Ascending aorta (tissue), 2 donors: ENCODE results near the gene SMAD2. TPM values are rescaled to one million over a fixed set of nuclear protein-coding genes. Genes with fewer than 3 reads are reported as not detected.

Experiments used
- DNase-seq, 2 donors: peaks; one replicate each; pipeline ENCODE4 v3.0.0-alpha.2; 2019; ENCODE audit warnings: low spot score in 2 of 2
- H3K27ac ChIP-seq, 2 donors: fragments of 200-600 bp; sonication (generic); one replicate each; pipeline ENCODE4 v1.5.1; 2016 to 2017; ENCODE audit warnings: mild to moderate bottlenecking in 1 of 2
- H3K27me3 ChIP-seq: fragments of 200-600 bp; sonication (generic); one replicate; pipeline ENCODE4 v1.5.1; 2017
- H3K36me3 ChIP-seq, 2 donors: fragments of 200-600 bp; sonication (generic); one replicate each; pipeline ENCODE4 v1.5.1; 2016
- H3K4me1 ChIP-seq, 2 donors: fragments of 200-600 bp; sonication (generic); one replicate each; pipeline ENCODE4 v1.5.1; 2016 to 2017; ENCODE audit warnings: mild to moderate bottlenecking in 1 of 2
- H3K4me3 ChIP-seq, 2 donors: fragments of 200-600 bp; sonication (generic); one replicate each; pipeline ENCODE4 v1.5.1; 2016 to 2017; ENCODE audit warnings: mild to moderate bottlenecking in 1 of 2
- H3K9me3 ChIP-seq, 2 donors: fragments of 200-600 bp; sonication (generic); one replicate each; pipeline ENCODE4 v1.5.1; 2016
- CTCF ChIP-seq, 3 experiments: fragments of 200-600 bp in 2 of 3; fragments of 450-650 bp in 1 of 3; sonication (generic) in 2 of 3; IDR thresholded peaks; one replicate each; pipeline ENCODE4 v1.5.1; 2016 to 2019; ENCODE audit warnings: antibody characterized with exemption in 3 of 3, mild to moderate bottlenecking in 1 of 3, moderate library complexity in 1 of 3
- intact Hi-C: fragments of 100-400 bp; cut with DNase I; formaldehyde crosslinking; loops from one replicate; pipeline ENCODE4 v1.15.1; 2023
- total RNA-seq: library from RNA; depleted of rRNA; stranded (reverse); fragments of >200 nt; gene quantifications from one replicate; pipeline ENCODE4 v1.1.0, GENCODE V29; 2016

Gene SMAD2
- total RNA-seq, 1 donor from 2014 or later: 14.0 TPM

- intact Hi-C loops: no loop called here
Measured at GRCh38 chr18:47882641-47883040, 47.8 kb downstream of the SMAD2 start.

DNA sequence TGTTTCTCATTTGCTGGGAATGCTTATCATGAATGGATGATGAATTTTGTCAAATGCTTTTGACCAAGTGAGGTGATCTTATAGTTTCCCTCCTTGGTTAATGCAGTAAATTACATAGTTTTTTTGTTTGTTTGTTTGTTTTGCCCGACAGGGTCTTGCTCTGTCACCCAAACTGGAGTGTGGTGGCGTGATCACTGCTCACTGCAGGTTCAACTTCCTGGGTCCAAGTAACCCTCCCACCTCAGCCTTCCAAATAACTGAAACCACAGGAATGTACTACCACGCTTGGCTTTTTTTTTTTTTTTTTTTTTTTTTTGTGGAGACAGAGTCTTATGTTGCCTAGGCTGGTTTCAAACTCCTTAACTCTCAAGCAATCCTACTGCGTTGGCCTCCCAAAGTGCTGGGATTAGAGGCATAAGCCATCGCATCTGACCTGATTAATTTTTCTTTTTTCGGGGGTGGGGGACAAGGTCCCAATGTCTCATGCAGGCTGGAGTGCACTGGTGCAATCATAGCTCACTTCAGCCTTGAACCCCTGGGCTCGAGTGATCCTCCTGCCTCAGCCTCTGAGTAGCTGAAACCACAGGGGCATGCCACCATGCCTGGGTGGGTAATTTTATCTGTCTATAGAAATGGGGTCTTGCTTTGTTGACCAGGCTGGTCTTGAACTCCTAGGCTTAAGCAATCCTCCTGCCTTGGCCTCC is 48.6 kb downstream of the SMAD2 start:
- Histone ChIP-seq H3K36me3 (peaks cover 0 to 19% of the 10 kb centered on the region in 2 donors), H3K9me3 (no peaks in the 10 kb centered on the region), H3K4me3 (no peak overlapping the region), H3K27me3 (no peaks in the 10 kb centered on the region), H3K27ac (no peak overlapping the region), H3K4me1 (peaks cover 0 to 4% of the 10 kb centered on the region in 2 donors)
- intact Hi-C loops: no loop called here
- no peak for DNase-seq
- no peak for TF ChIP-seq CTCF (IDR thresholded peaks at IDR 0.05)

More at GRCh38 chr18:47882641-47883040, 47.8 kb downstream of the SMAD2 start:
- Histone ChIP-seq H3K36me3 (peaks cover 0 to 19% of the 10 kb centered on the region in 2 donors), H3K9me3 (no peaks in the 10 kb centered on the region), H3K27ac (no peak overlapping the region), H3K27me3 (no peaks in the 10 kb centered on the region), H3K4me3 (no peak overlapping the region), H3K4me1 (peaks cover 0 to 4% of the 10 kb centered on the region in 2 donors)
- no peak for DNase-seq
- no peak for TF ChIP-seq CTCF (IDR thresholded peaks at IDR 0.05)

DNA sequence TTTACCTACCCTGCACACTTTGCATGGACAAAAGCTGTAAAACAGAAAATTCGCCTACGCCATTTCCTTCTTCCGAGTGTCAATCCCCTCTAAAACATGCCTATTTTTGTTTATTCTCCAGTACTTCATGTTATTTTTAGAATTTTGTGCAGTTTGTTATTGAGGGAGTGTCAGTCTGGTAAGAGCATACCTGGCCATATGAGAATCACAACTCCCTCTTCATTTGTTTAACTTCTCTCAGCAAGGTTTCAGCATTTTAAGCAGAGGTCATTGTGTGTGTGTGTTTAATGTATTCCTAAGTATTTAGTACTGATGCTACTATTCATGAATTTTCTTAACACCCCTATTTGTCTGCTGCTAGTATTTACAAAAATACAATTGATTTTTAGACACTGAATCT is 49.4 kb downstream of the SMAD2 start:
- H3K4me1 ChIP-seq: peaks cover 0 to 4% of the 10 kb centered on the region in 2 donors
- H3K9me3 ChIP-seq: no peaks in the 10 kb centered on the region
- no peak overlapping the region for H3K27ac ChIP-seq
- intact Hi-C loops: no loop called here
- peaks cover 0 to 19% of the 10 kb centered on the region in 2 donors for H3K36me3 ChIP-seq
- TF ChIP-seq CTCF (IDR thresholded peaks at IDR 0.05): no peak
- DNase-seq: no peak
- no peaks in the 10 kb centered on the region for H3K27me3 ChIP-seq
- H3K4me3 ChIP-seq: no peak overlapping the region

DNA sequence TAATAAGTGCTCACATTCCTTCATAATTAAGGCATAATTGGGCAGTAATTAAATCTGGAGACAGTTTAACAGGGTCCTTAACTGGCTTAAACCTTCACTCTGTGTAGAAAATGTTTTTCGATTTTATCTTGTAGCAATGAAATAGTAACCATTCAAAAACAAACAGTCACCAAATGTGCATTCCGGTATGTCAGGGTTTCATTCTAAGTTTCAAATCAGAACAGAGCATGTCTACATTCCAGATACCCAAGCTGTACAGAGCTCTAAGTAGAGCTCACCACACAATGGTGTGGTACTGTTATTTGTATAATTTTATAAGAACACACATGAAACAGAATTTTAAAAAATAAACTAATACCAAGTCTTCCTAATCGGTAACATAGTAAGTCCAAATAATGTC is 52.6 kb downstream of the SMAD2 start:
- Histone ChIP-seq H3K4me3 (no peak overlapping the region), H3K4me1 (peaks cover 0 to 4% of the 10 kb centered on the region in 2 donors), H3K27ac (no peak overlapping the region), H3K9me3 (no peaks in the 10 kb centered on the region), H3K36me3 (peaks cover 0 to 14% of the 10 kb centered on the region in 2 donors), H3K27me3 (no peaks in the 10 kb centered on the region)
- no peak for DNase-seq
- intact Hi-C loops: no loop called here
- TF ChIP-seq CTCF (IDR thresholded peaks at IDR 0.05): no peak

DNA sequence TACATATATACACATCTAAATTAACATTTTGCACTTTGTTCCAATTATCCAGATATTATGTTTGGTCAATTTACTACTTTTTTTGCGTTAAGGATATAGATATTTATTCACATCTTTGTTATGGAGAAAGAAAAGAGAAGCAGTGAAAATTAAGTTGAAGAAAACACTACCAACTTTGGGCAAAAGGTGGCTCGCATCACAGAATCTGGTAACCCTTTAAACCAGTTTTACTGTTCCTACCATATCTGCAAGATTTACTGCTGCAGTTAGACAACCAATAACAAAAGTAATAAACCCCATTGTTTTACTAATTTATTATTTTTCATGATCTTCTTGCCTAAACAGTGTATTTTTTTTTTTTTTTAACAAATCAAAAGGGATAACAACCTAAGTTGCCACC is 53.6 kb downstream of the SMAD2 start:
- DNase-seq: no peak
- Histone ChIP-seq H3K4me1 (peaks cover 0 to 4% of the 10 kb centered on the region in 2 donors), H3K4me3 (no peak overlapping the region), H3K27me3 (no peaks in the 10 kb centered on the region), H3K36me3 (peaks cover 0 to 11% of the 10 kb centered on the region in 2 donors), H3K9me3 (no peaks in the 10 kb centered on the region), H3K27ac (no peak overlapping the region)
- TF ChIP-seq CTCF (IDR thresholded peaks at IDR 0.05): no peak
- intact Hi-C loops: no loop called here
